Cardiac muscle cell (in vitro differentiated cells and primary cell): ENCODE results near the gene TSPAN14. TPM values are rescaled to one million over a fixed set of nuclear protein-coding genes. Genes with fewer than 3 reads are reported as not detected.

Experiments used
- DNase-seq, 2 donors: peaks; one replicate each; pipeline versions ENCODE4 v3.0.0 to v3.0.0-alpha.2; 2010 to 2017; ENCODE audit warnings: low read depth in 1 of 2, low spot score in 1 of 2
- H3K27ac ChIP-seq: fragments of 200-600 bp; sonication (generic); 2 replicates; pipeline ENCODE4 v1.5.1; 2016
- H3K27me3 ChIP-seq: fragments of 200-600 bp; sonication (generic); 2 replicates; pipeline ENCODE4 v1.6.0; 2016; ENCODE audit warnings: control low read depth
- H3K36me3 ChIP-seq: fragments of 200-600 bp; sonication (generic); 2 replicates; pipeline ENCODE4 v1.5.1; 2016; ENCODE audit warnings: control low read depth
- H3K4me1 ChIP-seq: fragments of 200-600 bp; sonication (generic); 2 replicates; pipeline ENCODE4 v1.8.1; 2017; ENCODE audit warnings: low read depth, mild to moderate bottlenecking, mixed run types
- H3K4me3 ChIP-seq: fragments of 200-600 bp; sonication (generic); 2 replicates; pipeline ENCODE4 v1.5.1; 2016; ENCODE audit warnings: mild to moderate bottlenecking
- H3K9me3 ChIP-seq: fragments of 200-600 bp; sonication (generic); 2 replicates; pipeline ENCODE4 v1.5.1; 2017; ENCODE audit warnings: low read depth, mild to moderate bottlenecking, control low read depth
- polyA plus RNA-seq: library from polyadenylated mRNA; unstranded; fragments of >200 nt; fragmentation: Nextera tagmentation; extraction: Ambion mirVana; gene quantifications from 2 replicates; pipeline ENCODE4 v1.2.1, GENCODE V29; 2016
- total RNA-seq: library from RNA; depleted of rRNA; stranded (reverse); fragments of >200 nt; gene quantifications from 2 replicates; pipeline ENCODE4 v1.2.3, GENCODE V29; 2016
- TF ChIP-seq, protein P1 (sequence below): IDR thresholded peaks from 2 replicates; pipeline ENCODE4 v1.5.1; 2012; ENCODE audit warnings: low read depth, mild to moderate bottlenecking, low read length

The TSPAN14 gene
- total and polyA plus RNA-seq, 2 experiments from 2014 or later, result 31.6 to 55.1 TPM

DNA sequence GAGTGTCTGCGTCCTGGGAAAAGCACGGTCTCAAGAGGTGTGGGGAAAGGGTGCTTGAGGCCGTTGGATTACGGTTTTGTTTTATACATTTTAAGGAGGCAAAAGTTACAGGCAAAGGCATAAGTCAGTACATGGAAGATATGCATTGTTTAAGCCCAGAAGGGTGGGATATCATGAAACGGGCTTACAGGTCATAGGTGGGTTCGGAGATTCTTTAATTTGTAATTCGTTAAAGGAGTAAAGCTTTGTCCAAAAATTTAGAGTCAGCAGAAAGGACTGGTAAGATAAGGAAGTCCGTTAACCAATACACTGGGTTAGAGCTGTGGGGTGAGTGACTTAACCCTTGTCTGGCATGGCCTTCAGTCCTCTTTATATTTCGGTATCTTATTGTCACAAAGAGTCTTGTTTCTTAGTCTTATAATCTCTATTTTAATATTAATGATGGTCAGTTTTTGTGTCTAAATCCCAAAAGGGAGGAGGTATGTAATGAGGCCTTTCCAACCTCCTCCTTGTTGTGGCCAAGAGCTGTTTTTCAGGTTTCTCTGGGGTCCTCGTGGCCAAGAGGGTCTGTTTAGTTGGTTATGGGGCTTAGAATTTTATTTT, 12.7 kb downstream of the TSPAN14 start:
- H3K27me3 ChIP-seq, result no peaks in the 10 kb centered on the region
- H3K4me1 ChIP-seq, result peaks cover 66% of the 10 kb centered on the region
- H3K36me3 ChIP-seq, result no peaks in the 10 kb centered on the region
- no peak for DNase-seq
- no peak overlapping the region for H3K4me3 ChIP-seq
- no peaks in the 10 kb centered on the region for H3K9me3 ChIP-seq
- no peak overlapping the region for H3K27ac ChIP-seq
- TF ChIP-seq, protein P1, sequence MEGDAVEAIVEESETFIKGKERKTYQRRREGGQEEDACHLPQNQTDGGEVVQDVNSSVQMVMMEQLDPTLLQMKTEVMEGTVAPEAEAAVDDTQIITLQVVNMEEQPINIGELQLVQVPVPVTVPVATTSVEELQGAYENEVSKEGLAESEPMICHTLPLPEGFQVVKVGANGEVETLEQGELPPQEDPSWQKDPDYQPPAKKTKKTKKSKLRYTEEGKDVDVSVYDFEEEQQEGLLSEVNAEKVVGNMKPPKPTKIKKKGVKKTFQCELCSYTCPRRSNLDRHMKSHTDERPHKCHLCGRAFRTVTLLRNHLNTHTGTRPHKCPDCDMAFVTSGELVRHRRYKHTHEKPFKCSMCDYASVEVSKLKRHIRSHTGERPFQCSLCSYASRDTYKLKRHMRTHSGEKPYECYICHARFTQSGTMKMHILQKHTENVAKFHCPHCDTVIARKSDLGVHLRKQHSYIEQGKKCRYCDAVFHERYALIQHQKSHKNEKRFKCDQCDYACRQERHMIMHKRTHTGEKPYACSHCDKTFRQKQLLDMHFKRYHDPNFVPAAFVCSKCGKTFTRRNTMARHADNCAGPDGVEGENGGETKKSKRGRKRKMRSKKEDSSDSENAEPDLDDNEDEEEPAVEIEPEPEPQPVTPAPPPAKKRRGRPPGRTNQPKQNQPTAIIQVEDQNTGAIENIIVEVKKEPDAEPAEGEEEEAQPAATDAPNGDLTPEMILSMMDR, result no peak

DNA sequence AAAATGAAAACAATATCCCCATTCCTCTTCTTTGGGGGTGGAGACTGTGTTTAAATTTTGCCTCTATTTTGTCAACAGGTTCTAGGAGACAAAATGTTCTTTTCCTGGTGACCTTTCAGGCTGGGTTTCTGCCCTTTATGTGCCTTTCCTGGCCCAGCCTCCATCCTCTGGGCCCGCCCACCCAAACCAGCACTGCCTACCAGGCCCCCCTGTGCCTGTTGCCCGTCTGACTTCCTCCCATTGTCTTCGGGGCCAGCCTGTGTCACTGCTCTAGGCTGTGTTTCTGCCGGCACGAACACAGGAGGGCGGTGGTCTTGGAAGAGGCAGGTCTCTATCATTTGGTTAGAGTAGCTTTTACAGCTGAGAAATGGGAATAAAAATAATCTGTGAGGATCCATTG, 13.9 kb downstream of the TSPAN14 start:
- peaks cover 57% of the 10 kb centered on the region for H3K4me1 ChIP-seq
- no peak for DNase-seq

DNA sequence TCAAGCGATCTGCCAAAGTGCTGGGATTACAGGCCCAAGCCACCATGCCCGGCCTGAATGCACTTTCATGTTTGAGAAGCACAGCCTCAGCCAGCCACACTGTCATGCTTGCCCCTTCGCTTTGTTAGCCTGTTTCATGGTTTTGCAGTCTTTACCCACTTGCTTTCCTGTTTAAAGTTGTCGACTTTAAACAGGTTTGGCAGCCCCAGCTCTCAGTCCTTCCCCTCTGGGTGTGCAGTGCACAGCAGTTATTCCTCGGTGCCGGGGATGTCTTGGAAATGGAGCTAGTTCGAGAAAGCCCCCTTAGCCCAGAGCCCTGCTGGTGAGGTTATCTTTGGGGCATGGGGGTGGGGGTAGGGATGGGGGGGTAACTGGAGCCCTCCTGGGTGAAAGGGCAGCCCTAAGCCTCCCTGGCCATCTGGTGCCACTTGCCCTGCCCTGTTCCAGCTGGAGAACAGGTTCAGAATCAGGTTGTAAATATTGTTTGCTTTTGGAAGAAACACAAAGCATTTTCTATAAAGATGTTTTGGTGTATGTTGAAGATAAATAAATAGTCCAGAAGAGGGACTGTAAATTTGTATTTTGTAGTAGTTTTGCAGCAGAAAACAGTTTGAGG, 14.8 kb downstream of the TSPAN14 start:
- H3K4me3 ChIP-seq, result no peak overlapping the region
- H3K36me3 ChIP-seq, result no peaks in the 10 kb centered on the region
- peak overlapping the region; percentile 67 for H3K27ac ChIP-seq
- H3K9me3 ChIP-seq, result no peaks in the 10 kb centered on the region
- TF ChIP-seq, protein P1, result no peak
- H3K27me3 ChIP-seq, result no peaks in the 10 kb centered on the region
- peaks cover 51% of the 10 kb centered on the region for H3K4me1 ChIP-seq
- no peak for DNase-seq

More for the DNA sequence above, 13.9 kb downstream of the TSPAN14 start:
- Histone ChIP-seq H3K9me3 (no peaks in the 10 kb centered on the region), H3K4me3 (no peak overlapping the region), H3K27ac (peak overlapping the region; percentile 39), H3K27me3 (no peaks in the 10 kb centered on the region), H3K36me3 (no peaks in the 10 kb centered on the region)
- TF ChIP-seq, protein P1, result no peak

DNA sequence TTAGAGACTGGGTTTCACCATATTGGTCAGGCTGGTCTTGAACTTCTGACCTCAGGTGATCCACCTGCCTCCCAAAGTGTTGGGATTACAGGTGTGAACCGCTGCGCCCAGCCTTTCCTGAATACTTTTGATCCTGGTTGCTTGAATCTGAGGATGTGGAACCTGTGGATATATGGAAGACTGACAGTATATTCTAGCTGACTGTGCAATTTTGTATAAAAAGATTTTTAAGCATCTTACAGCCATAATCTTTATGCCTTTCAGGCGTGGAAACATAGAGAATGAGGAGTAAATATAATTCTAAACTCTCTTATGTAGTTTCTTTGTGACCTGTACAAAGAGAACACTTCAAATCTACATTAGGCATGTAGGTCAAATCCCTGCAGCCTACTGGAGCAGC, 16.2 kb downstream of the TSPAN14 start:
- H3K36me3 ChIP-seq, result no peaks in the 10 kb centered on the region
- no peak overlapping the region for H3K27ac ChIP-seq
- no peaks in the 10 kb centered on the region for H3K27me3 ChIP-seq
- no peak overlapping the region for H3K4me3 ChIP-seq
- no peaks in the 10 kb centered on the region for H3K9me3 ChIP-seq
- DNase-seq, result no peak
- H3K4me1 ChIP-seq, result peaks cover 46% of the 10 kb centered on the region
- TF ChIP-seq, protein P1, result no peak

DNA sequence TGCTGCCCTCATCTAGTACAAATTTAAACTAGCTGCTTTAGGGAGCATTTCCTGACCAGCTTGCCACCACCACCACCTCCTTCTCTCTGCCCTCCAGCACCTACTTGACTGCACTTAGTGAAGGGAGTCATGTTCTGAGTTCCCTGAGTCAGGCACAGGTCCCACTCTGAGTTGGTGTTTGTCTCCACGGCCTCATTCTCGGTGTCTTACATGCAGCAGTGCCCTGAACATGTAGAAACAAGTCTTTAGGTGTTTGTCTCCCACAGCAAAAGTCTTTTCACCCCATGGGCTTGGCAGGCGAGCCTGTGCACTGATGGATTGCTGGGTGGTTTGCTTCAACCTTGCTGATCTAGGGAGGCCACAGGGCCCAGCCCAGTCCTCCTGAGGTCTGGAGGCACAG, 16.9 kb downstream of the TSPAN14 start:
- no peak for DNase-seq
- H3K4me1 ChIP-seq, result peaks cover 39% of the 10 kb centered on the region
- H3K27ac ChIP-seq, result no peak overlapping the region
- TF ChIP-seq, protein P1, result no peak
- H3K27me3 ChIP-seq, result no peaks in the 10 kb centered on the region
- H3K36me3 ChIP-seq, result no peaks in the 10 kb centered on the region
- no peaks in the 10 kb centered on the region for H3K9me3 ChIP-seq
- no peak overlapping the region for H3K4me3 ChIP-seq
